ENCODE measurements around the gene NUAK2.
"Not testable (repeated sequence)": the region's sequence is repeated elsewhere in the genome, so short reads cannot be mapped to it uniquely, and the experiment has no call there.

Gene NUAK2

GRCh38 chr1:205321162-205321958 lies at the start of gene NUAK2:
NUAK2 (minus strand) TSS chr1:205321745; CDS start chr1:205321628, 117 bp downstream.
- peak; percentile 92 for DNase-seq (ENCODE audit: low read depth)

- no peak for DNase-seq (ENCODE audit: low read depth)
Observed at GRCh38 chr1:205370780-205371179, 49.2 kb upstream of the NUAK2 start.

- DNase-seq (ENCODE audit: low read depth): no peak
Observed at GRCh38 chr1:205369701-205370123, 48.2 kb upstream of the NUAK2 start.

- DNase-seq (ENCODE audit: low read depth): no peak
Observed at GRCh38 chr1:205368478-205368877, 46.9 kb upstream of the NUAK2 start.

- DNase-seq (ENCODE audit: low read depth): no peak
Observed at GRCh38 chr1:205365945-205366463, 44.5 kb upstream of the NUAK2 start.

GRCh38 chr1:205365086-205365485 lies 43.5 kb upstream of the NUAK2 start:
- DNase-seq (ENCODE audit: low read depth): not testable (repeated sequence)

GRCh38 chr1:205360891-205361290 lies 39.3 kb upstream of the NUAK2 start:
- DNase-seq (ENCODE audit: low read depth): no peak

GRCh38 chr1:205359771-205360565 lies 38.4 kb upstream of the NUAK2 start:
- no peak for DNase-seq (ENCODE audit: low read depth)

GRCh38 chr1:205358579-205358978 lies 37.0 kb upstream of the NUAK2 start:
- DNase-seq (ENCODE audit: low read depth): no peak

GRCh38 chr1:205357567-205357966 lies 36.0 kb upstream of the NUAK2 start:
- no peak for DNase-seq (ENCODE audit: low read depth)

GRCh38 chr1:205356440-205357139 lies 35.0 kb upstream of the NUAK2 start, which contains the start of gene KLHDC8A:
KLHDC8A (minus strand) TSS chr1:205356922; CDS start chr1:205343604, 13,318 bp downstream.
- no peak for DNase-seq (ENCODE audit: low read depth)

- peak; percentile 49 for DNase-seq (ENCODE audit: low read depth)
Observed at GRCh38 chr1:205355075-205355453, 33.5 kb upstream of the NUAK2 start.

- peak; percentile 71 for DNase-seq (ENCODE audit: low read depth)
Observed at GRCh38 chr1:205354259-205355074, 32.9 kb upstream of the NUAK2 start.

GRCh38 chr1:205353612-205354011 lies 32.1 kb upstream of the NUAK2 start:
- DNase-seq (ENCODE audit: low read depth): no peak

- DNase-seq (ENCODE audit: low read depth): no peak
Observed at GRCh38 chr1:205353191-205353590, 31.6 kb upstream of the NUAK2 start.

GRCh38 chr1:205351984-205352713 lies 30.6 kb upstream of the NUAK2 start:
- DNase-seq (ENCODE audit: low read depth): no peak

GRCh38 chr1:205350691-205351141 lies 29.2 kb upstream of the NUAK2 start:
- DNase-seq (ENCODE audit: low read depth): no peak

- no peak for DNase-seq (ENCODE audit: low read depth)
Observed at GRCh38 chr1:205350124-205350523, 28.6 kb upstream of the NUAK2 start.

GRCh38 chr1:205348554-205349487 lies 27.3 kb upstream of the NUAK2 start:
- DNase-seq (ENCODE audit: low read depth): no peak

Measured in iris pigment epithelial cell (primary cell).